GM23338 (cell line): ENCODE data around the gene PRPF38A. TPM values are rescaled to one million over a fixed set of nuclear protein-coding genes. Genes with fewer than 3 reads are reported as not detected.

Experiments
- ATAC-seq: fragments of 200-7000 bp; cut with Tn5 transposase; 3 replicates; pipeline ENCODE4 v1.9.1; 2020
- DNase-seq: peaks from one replicate; pipeline ENCODE4 v3.0.0-alpha.2; 2015; ENCODE audit warnings: low spot score
- H2AFZ ChIP-seq: fragments of 200-600 bp; sonication (generic); 2 replicates; pipeline ENCODE4 v1.8.0; 2016; ENCODE audit warnings: antibody characterized with exemption, mild to moderate bottlenecking, moderate library complexity
- H3F3A ChIP-seq: fragments of 200-600 bp; sonication (generic); replicated peaks from 2 replicates; pipeline ENCODE4 v1.8.0; 2017; ENCODE audit warnings: antibody characterized with exemption, mixed run types, low read depth
- H3K27ac ChIP-seq: fragments of 200-600 bp; sonication (generic); 2 replicates; pipeline ENCODE4 v1.6.1; 2016; ENCODE audit warnings: low read depth
- H3K27me3 ChIP-seq: fragments of 200-600 bp; sonication (generic); 2 replicates; pipeline ENCODE4 v1.8.0; 2016; ENCODE audit warnings: mild to moderate bottlenecking, mixed run types, moderate library complexity; ENCODE audit not compliant: insufficient read depth
- H3K36me3 ChIP-seq: fragments of 200-600 bp; sonication (generic); 2 replicates; pipeline ENCODE4 v1.8.0; 2016; ENCODE audit warnings: mild to moderate bottlenecking; ENCODE audit not compliant: insufficient read depth
- H3K4me1 ChIP-seq: fragments of 200-600 bp; sonication (generic); 2 replicates; pipeline ENCODE4 v1.8.0; 2016; ENCODE audit warnings: mild to moderate bottlenecking, moderate library complexity; ENCODE audit not compliant: insufficient read depth
- H3K4me2 ChIP-seq: fragments of 200-600 bp; sonication (generic); 2 replicates; pipeline ENCODE4 v1.7.1; 2017; ENCODE audit warnings: mixed run types
- H3K4me3 ChIP-seq: fragments of 200-600 bp; sonication (generic); 2 replicates; pipeline ENCODE4 v1.6.1; 2016; ENCODE audit warnings: mixed run types
- H3K79me2 ChIP-seq: fragments of 200-600 bp; sonication (generic); replicated peaks from 2 replicates; pipeline ENCODE4 v1.8.0; 2017; ENCODE audit warnings: mild to moderate bottlenecking; ENCODE audit not compliant: insufficient read depth
- H3K9me2 ChIP-seq: fragments of 200-600 bp; sonication (generic); 2 replicates; pipeline ENCODE4 v1.8.0; 2017; ENCODE audit not compliant: insufficient read depth
- H4K20me1 ChIP-seq: fragments of 200-600 bp; sonication (generic); replicated peaks from 2 replicates; pipeline ENCODE4 v1.8.0; 2017; ENCODE audit warnings: mild to moderate bottlenecking; ENCODE audit not compliant: insufficient read depth
- H3K27ac Mint-ChIP-seq: 2 replicates; pipeline ENCODE4 v1.8.0; 2020; ENCODE audit warnings: inconsistent platforms, mild to moderate bottlenecking, moderate library complexity, mixed read lengths
- H3K27me3 Mint-ChIP-seq: 3 replicates; pipeline ENCODE4 v1.8.0; 2022; ENCODE audit warnings: low read depth, mild to moderate bottlenecking, moderate library complexity, mixed read lengths, inconsistent platforms; ENCODE audit not compliant: insufficient read depth, poor library complexity
- H3K36me3 Mint-ChIP-seq: 3 replicates; pipeline ENCODE4 v1.8.0; 2021; ENCODE audit warnings: low read depth, mild to moderate bottlenecking, inconsistent platforms, moderate library complexity, mixed read lengths
- H3K4me1 Mint-ChIP-seq: 3 replicates; pipeline ENCODE4 v1.8.0; 2020; ENCODE audit warnings: mild to moderate bottlenecking, inconsistent platforms, mixed read lengths
- H3K4me3 Mint-ChIP-seq: 3 replicates; pipeline ENCODE4 v1.8.0; 2021; ENCODE audit warnings: moderate library complexity, mild to moderate bottlenecking, inconsistent platforms, mixed read lengths
- H3K9me3 Mint-ChIP-seq: 3 replicates; pipeline ENCODE4 v1.8.0; 2020; ENCODE audit warnings: moderate library complexity, mild to moderate bottlenecking, inconsistent platforms, mixed read lengths
- EZH2 ChIP-seq: fragments of 200-600 bp; sonication (generic); IDR thresholded peaks from one replicate; pipeline ENCODE4 v1.8.0; 2017; ENCODE audit warnings: antibody characterized with exemption, mild to moderate bottlenecking, low read depth; ENCODE audit not compliant: unreplicated experiment
- JUNB ChIP-seq: IDR thresholded peaks from one replicate; pipeline ENCODE4 v1.6.1; 2016; ENCODE audit warnings: antibody characterized with exemption; ENCODE audit not compliant: unreplicated experiment
- NANOG ChIP-seq: IDR thresholded peaks from 2 replicates; pipeline ENCODE4 v1.6.1; 2016; ENCODE audit warnings: antibody characterized with exemption, borderline replicate concordance
- STAT1 ChIP-seq: IDR thresholded peaks from one replicate; pipeline ENCODE4 v1.6.1; 2016; ENCODE audit warnings: antibody characterized with exemption; ENCODE audit not compliant: unreplicated experiment
- ZNF114 ChIP-seq: fragments of 250-450 bp; sonication (Bioruptor Pico); IDR thresholded peaks from 2 replicates; pipeline ENCODE4 v1.5.0; 2020; ENCODE audit warnings: mild to moderate bottlenecking, moderate library complexity
- ZNF331 ChIP-seq: fragments of 250-450 bp; sonication (Bioruptor Pico); IDR thresholded peaks from 2 replicates; pipeline ENCODE4 v1.5.0; 2020; ENCODE audit warnings: low read depth, mild to moderate bottlenecking, moderate library complexity
- polyA plus RNA-seq: library from polyadenylated mRNA; unstranded; fragments of >200 nt; fragmentation: Nextera tagmentation; extraction: Ambion mirVana; gene quantifications from 2 replicates; pipeline ENCODE4 v1.2.1, GENCODE V29; 2016
- total RNA-seq: library from RNA; depleted of rRNA; stranded (reverse); fragments of >200 nt; shearing (Covaris generic); gene quantifications from 2 replicates; pipeline ENCODE4 v1.2.3, GENCODE V29; 2014
- TF ChIP-seq, protein P1 (sequence below), 2 experiments: fragments of 200-600 bp in 1 of 2; sonication (generic) in 1 of 2; conservative IDR thresholded peaks; 2 replicates each; pipeline versions ENCODE4 v1.5.1 to v1.6.1; 2016 to 2017; ENCODE audit warnings: antibody characterized with exemption in 2 of 2, low read depth in 2 of 2, mild to moderate bottlenecking in 2 of 2, moderate library complexity in 1 of 2
- TF ChIP-seq, protein P2 (sequence below): IDR thresholded peaks from one replicate; pipeline ENCODE4 v1.6.1; 2018; ENCODE audit warnings: antibody characterized with exemption; ENCODE audit not compliant: unreplicated experiment
- TF ChIP-seq, protein P3 (sequence below): IDR thresholded peaks from 2 replicates; pipeline ENCODE4 v1.6.1; 2016; ENCODE audit warnings: antibody characterized with exemption

The PRPF38A gene
- total and polyA plus RNA-seq, 2 experiments from 2014 or later, result 24.8 to 40.3 TPM

DNA sequence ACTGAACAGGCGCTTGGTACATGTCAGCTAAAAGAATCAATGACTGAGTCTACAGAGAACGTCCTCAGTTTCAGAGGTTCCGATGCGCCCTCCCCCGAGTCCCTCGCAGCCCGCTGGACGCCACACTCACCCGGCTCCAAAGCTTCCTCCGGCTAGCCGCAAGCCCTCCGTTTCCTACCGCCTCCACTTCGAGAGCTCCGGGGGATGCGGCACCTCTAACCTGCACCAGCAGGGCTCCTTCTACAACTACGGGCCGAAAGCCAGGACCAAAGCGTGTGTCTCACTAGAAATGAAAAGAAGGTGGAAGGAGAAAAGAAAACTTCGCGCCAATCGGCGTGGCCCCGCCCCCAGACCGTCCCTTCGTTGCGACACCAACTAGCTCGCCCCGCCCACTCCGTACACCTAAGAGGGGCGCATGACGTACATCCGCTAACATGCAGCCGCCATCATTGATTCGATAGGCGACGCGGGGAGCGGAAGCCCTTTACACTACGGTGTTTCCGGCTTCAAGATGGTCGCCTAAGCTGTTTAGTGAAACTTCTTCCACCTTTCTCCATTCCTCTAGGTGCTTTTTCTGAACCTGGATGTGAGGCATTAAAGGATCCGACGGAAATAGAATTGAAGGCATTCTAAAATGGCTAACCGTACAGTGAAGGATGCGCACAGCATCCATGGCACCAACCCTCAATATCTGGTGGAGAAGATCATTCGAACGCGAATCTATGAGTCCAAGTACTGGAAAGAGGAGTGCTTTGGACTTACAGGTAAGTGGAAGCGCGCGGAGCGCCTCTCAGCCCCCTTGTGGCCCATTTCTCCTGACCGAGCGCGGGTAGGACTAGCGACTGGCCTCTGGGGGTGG lies at the start of gene PRPF38A, which contains the start of gene ORC1 (continued):
- TF ChIP-seq JUNB, result no peak
- no peak for TF ChIP-seq ZNF114 (CRISPR knock-in tag)

DNA sequence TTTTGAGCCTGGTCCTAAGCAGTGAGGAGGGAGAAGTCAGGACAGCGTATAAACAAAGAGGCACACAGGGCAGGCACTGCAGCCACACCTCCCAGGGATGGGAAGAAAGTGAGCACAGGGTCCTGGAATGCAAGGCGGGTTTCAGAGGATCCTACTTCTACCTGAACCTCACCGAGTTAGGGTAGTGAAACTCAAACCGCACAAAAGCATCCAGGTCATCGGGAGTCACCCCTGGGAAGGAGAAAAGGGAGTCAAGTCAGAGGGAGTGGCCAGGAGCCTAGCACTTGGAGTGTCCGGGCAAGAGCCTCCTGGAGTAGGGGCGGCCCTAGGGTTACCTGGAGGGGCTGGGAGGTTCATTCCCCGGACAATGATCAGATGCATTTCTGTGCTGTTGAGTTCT lies 49.0 kb upstream of the PRPF38A start:
- ATAC-seq, result no peak
- no peaks in the 10 kb centered on the region for H3K27me3 ChIP-seq
- peaks cover 75% of the 10 kb centered on the region for H3K36me3 Mint-ChIP-seq

More for the DNA sequence above, 49.0 kb upstream of the PRPF38A start:
- Histone ChIP-seq H2AFZ (no peak overlapping the region), H4K20me1 (no peaks in the 10 kb centered on the region; the same call in 1 of the 2 replicates), H3K4me2 (no peak overlapping the region), H3K27ac (no peak overlapping the region), H3K4me3 (no peak overlapping the region), H3K4me1 (peaks cover 9% of the 10 kb centered on the region), H3K9me2 (no peaks in the 10 kb centered on the region), H3F3A (peaks cover 10% of the 10 kb centered on the region; the same call in 1 of the 2 replicates), H3K36me3 (peaks cover 18% of the 10 kb centered on the region), H3K79me2 (no peaks in the 10 kb centered on the region)
- Mint-ChIP-seq H3K9me3 (no peaks in the 10 kb centered on the region), H3K27me3 (peaks cover 22% of the 10 kb centered on the region), H3K27ac (no peak overlapping the region), H3K4me3 (no peak overlapping the region), H3K4me1 (peaks cover 11% of the 10 kb centered on the region; the same call in 2 of the 3 replicates)
- TF ChIP-seq JUNB (no peak), NANOG (no peak), ZNF114 (CRISPR knock-in tag) (no peak), STAT1 (no peak), ZNF331 (CRISPR knock-in tag) (no peak), EZH2 (no peak)
- TF ChIP-seq, protein P1, sequence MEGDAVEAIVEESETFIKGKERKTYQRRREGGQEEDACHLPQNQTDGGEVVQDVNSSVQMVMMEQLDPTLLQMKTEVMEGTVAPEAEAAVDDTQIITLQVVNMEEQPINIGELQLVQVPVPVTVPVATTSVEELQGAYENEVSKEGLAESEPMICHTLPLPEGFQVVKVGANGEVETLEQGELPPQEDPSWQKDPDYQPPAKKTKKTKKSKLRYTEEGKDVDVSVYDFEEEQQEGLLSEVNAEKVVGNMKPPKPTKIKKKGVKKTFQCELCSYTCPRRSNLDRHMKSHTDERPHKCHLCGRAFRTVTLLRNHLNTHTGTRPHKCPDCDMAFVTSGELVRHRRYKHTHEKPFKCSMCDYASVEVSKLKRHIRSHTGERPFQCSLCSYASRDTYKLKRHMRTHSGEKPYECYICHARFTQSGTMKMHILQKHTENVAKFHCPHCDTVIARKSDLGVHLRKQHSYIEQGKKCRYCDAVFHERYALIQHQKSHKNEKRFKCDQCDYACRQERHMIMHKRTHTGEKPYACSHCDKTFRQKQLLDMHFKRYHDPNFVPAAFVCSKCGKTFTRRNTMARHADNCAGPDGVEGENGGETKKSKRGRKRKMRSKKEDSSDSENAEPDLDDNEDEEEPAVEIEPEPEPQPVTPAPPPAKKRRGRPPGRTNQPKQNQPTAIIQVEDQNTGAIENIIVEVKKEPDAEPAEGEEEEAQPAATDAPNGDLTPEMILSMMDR (conservative IDR thresholded peaks at IDR 0.05; ENCODE audit: low read depth in 2 of 2), result no peak
- TF ChIP-seq, protein P2, sequence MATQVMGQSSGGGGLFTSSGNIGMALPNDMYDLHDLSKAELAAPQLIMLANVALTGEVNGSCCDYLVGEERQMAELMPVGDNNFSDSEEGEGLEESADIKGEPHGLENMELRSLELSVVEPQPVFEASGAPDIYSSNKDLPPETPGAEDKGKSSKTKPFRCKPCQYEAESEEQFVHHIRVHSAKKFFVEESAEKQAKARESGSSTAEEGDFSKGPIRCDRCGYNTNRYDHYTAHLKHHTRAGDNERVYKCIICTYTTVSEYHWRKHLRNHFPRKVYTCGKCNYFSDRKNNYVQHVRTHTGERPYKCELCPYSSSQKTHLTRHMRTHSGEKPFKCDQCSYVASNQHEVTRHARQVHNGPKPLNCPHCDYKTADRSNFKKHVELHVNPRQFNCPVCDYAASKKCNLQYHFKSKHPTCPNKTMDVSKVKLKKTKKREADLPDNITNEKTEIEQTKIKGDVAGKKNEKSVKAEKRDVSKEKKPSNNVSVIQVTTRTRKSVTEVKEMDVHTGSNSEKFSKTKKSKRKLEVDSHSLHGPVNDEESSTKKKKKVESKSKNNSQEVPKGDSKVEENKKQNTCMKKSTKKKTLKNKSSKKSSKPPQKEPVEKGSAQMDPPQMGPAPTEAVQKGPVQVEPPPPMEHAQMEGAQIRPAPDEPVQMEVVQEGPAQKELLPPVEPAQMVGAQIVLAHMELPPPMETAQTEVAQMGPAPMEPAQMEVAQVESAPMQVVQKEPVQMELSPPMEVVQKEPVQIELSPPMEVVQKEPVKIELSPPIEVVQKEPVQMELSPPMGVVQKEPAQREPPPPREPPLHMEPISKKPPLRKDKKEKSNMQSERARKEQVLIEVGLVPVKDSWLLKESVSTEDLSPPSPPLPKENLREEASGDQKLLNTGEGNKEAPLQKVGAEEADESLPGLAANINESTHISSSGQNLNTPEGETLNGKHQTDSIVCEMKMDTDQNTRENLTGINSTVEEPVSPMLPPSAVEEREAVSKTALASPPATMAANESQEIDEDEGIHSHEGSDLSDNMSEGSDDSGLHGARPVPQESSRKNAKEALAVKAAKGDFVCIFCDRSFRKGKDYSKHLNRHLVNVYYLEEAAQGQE, result no peak
- TF ChIP-seq, protein P3, sequence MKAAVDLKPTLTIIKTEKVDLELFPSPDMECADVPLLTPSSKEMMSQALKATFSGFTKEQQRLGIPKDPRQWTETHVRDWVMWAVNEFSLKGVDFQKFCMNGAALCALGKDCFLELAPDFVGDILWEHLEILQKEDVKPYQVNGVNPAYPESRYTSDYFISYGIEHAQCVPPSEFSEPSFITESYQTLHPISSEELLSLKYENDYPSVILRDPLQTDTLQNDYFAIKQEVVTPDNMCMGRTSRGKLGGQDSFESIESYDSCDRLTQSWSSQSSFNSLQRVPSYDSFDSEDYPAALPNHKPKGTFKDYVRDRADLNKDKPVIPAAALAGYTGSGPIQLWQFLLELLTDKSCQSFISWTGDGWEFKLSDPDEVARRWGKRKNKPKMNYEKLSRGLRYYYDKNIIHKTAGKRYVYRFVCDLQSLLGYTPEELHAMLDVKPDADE, result no peak
- DNase-seq, result no peak
